HG02938 (cell line): Measurements from ENCODE around the gene ATXN1.

Source experiments
- ATAC-seq: cut with Tn5 transposase; IDR thresholded peaks from one replicate; pipeline ENCODE4 v1.9.1; 2021; ENCODE audit warnings: mild to moderate bottlenecking, moderate library complexity; ENCODE audit not compliant: unreplicated experiment

Gene ATXN1

GRCh38 chr6:16783952-16784565 lies 22.8 kb upstream of the ATXN1 start:
- no peak for ATAC-seq

- no peak for ATAC-seq
Observed at GRCh38 chr6:16783509-16783908, 22.2 kb upstream of the ATXN1 start.

- ATAC-seq, result no peak
Observed at GRCh38 chr6:16782278-16782677, 21.0 kb upstream of the ATXN1 start.

GRCh38 chr6:16781348-16782169 lies 20.3 kb upstream of the ATXN1 start:
- ATAC-seq, result no peak

- ATAC-seq, result no peak
Observed at GRCh38 chr6:16778521-16778920, 17.3 kb upstream of the ATXN1 start.

- ATAC-seq, result no peak
Observed at GRCh38 chr6:16777794-16778193, 16.5 kb upstream of the ATXN1 start.

- ATAC-seq, result peak; percentile 52
Observed at GRCh38 chr6:16776394-16777017, 15.2 kb upstream of the ATXN1 start.

GRCh38 chr6:16774437-16774836 lies 13.2 kb upstream of the ATXN1 start:
- no peak for ATAC-seq

- ATAC-seq, result no peak
Observed at GRCh38 chr6:16773362-16773761, 12.1 kb upstream of the ATXN1 start.

- peak; percentile 88 for ATAC-seq
Observed at GRCh38 chr6:16770701-16771569, 9.7 kb upstream of the ATXN1 start.

GRCh38 chr6:16769986-16770376 lies 8.7 kb upstream of the ATXN1 start:
- no peak for ATAC-seq

GRCh38 chr6:16769131-16769985 lies 8.1 kb upstream of the ATXN1 start:
- ATAC-seq, result no peak

GRCh38 chr6:16768477-16768830 lies 7.2 kb upstream of the ATXN1 start:
- ATAC-seq, result no peak

GRCh38 chr6:16767765-16768476 lies 6.7 kb upstream of the ATXN1 start:
- ATAC-seq, result no peak

- no peak for ATAC-seq
Observed at GRCh38 chr6:16766836-16767745, 5.8 kb upstream of the ATXN1 start.

- ATAC-seq, result no peak
Observed at GRCh38 chr6:16766043-16766536, 4.8 kb upstream of the ATXN1 start.

GRCh38 chr6:16765235-16765634 lies 4.0 kb upstream of the ATXN1 start:
- no peak for ATAC-seq

GRCh38 chr6:16764188-16764950 lies 3.1 kb upstream of the ATXN1 start:
- no peak for ATAC-seq
